ENCODE measurements around the gene NHSL2.

- TF ChIP-seq EZH2 (IDR thresholded peaks at IDR 0.05; ENCODE audit: insufficient read depth, low read length) (no peak), CTCF (IDR thresholded peaks at IDR 0.05; ENCODE audit: insufficient read depth, low read depth, low read length) (no peak)
Measured at GRCh38 chrX:72117636-72118210, 207.1 kb downstream of the NHSL2 start.
